GM18498 (cell line): ENCODE data around the gene ZBTB40.

ENCODE experiments used
- ATAC-seq: cut with Tn5 transposase; IDR thresholded peaks from one replicate; pipeline ENCODE4 v1.9.1; 2021; ENCODE audit warnings: mild to moderate bottlenecking, moderate library complexity; ENCODE audit not compliant: unreplicated experiment

The ZBTB40 gene

GRCh38 chr1:22431965-22432364 lies 19.7 kb upstream of the ZBTB40 start:
- no peak for ATAC-seq

GRCh38 chr1:22434717-22435116 lies 16.9 kb upstream of the ZBTB40 start:
- no peak for ATAC-seq

GRCh38 chr1:22436948-22437347 lies 14.7 kb upstream of the ZBTB40 start:
- no peak for ATAC-seq

DNA sequence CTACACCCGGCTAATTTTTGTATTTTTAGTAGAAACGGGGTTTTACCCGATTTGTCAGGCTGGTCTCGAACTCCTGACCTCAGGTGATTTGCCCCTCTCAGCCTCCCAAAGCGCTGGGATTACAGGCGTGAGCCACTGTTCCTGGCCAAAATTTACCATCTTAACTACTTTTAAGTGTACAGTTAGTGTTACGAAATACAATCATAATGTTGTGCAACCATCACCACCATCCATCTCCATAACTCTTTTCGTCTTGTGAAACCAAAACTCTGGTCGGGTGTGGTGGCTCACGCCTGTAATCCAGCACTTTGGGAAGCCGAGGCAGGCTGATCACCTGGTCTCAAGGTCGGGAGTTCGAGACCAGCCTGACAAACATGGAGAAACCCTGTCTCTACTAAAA lies 14.1 kb upstream of the ZBTB40 start:
- no peak for ATAC-seq

DNA sequence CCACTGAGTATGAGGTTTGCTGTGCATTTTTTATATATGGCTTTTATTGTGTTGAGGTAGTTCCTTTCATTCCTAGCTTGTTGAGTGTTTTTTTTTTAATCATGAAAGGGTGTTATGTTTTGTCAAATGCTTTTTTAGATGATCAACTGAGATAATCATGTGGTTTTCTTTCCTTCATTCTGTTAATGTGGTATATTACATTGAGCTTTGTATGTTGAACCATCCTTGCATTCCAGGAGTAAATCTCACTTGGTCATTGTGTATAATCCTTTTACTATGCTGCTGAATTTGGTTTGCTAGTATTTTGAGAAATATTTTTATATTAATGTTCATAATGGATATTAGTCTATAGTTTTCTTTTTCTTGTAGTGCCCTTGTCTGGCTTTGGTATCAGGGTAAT lies 11.1 kb upstream of the ZBTB40 start:
- ATAC-seq: no peak

DNA sequence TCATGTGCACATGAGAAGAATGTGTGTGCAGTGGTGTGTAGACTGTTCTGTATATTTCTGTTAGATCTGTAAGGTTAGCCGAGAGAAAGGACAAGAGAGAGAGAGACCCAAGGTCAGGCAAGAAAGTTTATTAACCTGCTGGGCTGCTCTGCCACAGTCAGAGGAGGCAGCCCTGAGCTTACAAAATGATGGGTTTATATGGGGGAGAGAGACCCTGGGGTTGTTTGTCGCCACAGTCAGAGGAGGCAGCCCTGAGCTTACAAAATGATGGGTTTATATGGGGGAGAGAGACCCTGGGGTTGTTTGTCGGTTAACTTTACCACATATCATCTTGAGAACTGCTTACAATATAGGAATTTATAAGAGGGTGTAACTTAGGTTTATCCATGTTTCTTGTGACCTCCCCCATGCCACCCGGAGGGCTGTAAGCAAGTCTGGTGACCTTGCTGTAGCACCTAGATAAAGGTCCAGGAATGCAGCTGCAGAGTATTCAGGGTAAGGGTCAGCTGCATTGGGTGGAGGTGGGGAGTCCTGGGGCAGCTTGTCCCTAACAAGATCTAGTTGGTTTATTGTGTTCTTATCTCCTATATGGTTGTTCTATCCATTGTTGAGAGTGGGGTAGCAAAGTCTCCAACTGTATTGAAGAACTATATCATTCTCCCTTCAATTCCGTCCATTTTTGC lies 9.3 kb upstream of the ZBTB40 start:
- no peak for ATAC-seq

GRCh38 chr1:22443332-22443731 lies 8.3 kb upstream of the ZBTB40 start:
- ATAC-seq: no peak

GRCh38 chr1:22444856-22445255 lies 6.8 kb upstream of the ZBTB40 start:
- ATAC-seq: no peak

- ATAC-seq: no peak
Observed at GRCh38 chr1:22447621-22448111, 4.0 kb upstream of the ZBTB40 start.

DNA sequence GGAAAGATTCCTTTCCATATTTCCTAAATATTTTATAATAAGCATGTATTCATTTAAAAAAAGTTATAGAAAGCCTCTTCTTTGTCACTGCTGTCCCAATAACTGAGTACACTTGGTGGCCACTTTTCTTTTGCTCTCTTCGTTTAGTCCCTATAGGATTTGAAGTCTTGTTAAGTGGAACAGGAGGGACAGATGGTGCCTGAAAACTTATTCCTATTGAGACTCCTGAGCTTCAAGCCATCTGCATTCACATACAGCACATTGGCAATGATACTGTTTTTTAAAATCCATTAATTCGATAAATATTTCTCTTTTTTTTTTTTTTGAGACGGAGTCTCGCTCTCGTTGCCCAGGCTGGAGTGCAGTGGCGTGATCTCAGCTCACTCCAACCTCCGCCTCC lies 2.0 kb upstream of the ZBTB40 start:
- ATAC-seq: no peak

GRCh38 chr1:22450351-22451021 lies 1.2 kb upstream of the ZBTB40 start:
- ATAC-seq: no peak

DNA sequence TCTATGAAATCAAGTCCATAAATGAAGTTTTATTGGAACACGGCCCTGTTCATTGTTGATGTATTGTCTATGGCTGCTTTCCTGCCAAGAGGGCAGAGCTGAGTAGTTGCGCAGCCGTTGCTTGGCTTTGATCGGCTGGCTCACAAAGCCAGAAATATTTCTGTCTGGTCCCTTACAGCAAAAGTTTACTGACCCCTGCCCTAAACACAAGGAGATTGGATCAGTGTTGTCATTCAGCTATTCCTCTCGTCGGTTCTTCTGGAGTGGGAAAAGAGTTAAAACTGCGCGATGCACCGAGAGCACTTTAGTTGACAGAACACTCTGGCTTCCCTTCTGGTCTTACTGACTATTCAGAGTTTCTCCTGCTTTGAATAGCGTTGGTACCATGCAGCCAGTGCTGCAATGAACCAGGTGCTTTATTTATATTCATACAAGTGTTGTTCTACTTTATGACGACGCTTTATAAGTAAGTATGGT lies 868 bp downstream of the ZBTB40 start:
- ATAC-seq: peak; percentile 18

DNA sequence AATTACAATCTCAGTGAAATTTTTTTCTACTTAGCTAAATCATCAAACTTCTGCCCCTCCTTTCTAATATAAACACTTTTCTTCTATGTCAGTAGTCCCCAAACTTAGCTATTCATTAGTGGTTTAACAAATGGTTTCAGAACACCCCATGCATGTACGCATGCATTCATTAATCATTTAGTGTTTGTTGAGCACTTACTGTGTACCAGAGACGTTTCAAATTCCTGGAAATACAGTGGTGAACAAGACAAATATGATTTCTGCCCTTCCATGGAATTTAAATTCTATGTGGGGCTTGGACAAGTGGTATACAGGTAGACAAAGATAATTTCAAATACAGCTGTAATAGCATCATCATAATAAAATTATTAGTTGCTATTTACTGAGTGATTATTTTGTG lies 1.5 kb downstream of the ZBTB40 start:
- no peak for ATAC-seq

- no peak for ATAC-seq
Observed at GRCh38 chr1:22454476-22455056, 2.9 kb downstream of the ZBTB40 start.

- no peak for ATAC-seq
Observed at GRCh38 chr1:22457345-22457744, 5.7 kb downstream of the ZBTB40 start.

DNA sequence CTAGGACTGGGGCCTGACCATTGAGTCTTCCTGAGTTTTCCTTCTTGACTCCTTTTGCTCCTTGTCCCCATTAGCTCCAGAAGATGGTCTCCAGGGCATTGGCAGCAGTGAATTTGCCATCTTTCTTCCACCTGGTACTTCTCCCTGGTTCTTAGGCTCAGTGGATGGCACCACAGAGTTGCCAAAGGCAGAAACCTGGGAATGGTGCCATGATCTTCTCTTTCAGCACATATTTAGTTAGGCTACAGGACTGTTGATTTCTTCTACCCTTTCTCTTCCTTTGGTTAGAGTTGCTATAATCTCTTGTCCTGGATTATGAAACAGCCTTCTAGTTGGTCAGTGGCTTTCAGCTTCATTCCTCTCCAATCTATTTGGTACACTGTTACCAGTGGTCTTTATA lies 6.2 kb downstream of the ZBTB40 start:
- ATAC-seq: no peak

DNA sequence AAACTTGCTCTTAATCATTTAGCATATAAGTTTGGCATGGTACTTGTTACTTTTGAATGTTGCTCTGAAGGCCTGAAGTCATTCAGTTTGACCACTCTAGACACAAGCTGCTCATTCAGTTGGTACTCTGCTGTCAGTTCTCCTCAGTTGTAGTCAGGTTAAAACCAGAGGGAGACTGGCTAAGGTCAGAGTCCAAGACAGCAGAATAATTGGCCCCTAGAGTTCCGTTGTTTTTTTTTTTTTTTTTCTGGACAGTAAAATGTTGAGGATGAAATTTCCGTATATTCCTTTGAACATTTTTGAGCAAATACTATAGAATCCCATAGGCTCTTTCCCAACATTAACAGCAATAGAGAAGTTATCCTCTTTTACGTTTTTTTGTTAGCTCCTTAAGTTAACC lies 9.4 kb downstream of the ZBTB40 start:
- ATAC-seq: no peak

DNA sequence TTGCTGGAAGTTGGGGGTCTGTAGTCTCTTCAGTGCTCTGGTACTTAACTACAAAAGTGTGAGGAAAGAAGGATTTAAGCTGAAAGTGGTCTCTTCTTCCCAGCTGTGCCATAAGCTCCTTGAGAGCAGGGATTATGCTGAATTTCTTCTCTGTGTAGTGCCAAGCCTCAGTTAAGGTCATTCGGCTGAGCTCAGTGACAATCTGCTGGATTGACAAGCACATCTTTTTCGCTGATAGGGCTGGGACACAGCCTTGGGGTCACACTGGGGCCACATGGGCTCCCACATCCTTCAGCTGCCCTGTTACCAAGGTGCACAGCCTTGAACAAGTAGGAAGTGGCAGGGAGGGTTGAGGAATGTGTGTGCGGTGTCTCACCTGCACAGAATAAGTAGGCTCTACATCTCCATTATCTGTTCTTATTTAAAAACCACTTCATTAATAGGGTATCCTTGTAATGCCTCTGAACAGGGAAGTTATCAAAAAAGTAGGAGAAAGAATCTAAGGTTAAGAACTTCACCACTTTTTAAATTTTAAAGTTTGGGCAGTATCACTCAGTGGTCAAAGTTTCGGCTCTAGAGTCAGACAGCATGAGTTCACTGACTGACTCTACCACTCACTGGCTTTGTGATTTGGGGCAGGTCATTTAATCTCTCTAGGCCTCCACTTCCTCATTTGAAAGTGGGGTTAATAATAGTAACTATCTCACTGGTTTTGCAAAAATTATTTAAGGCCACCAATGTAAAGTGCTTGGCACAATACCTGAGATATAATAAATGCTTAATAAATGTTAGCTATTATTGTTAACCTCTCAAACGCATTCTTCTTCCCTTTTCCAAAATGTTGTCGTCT lies 10.3 kb downstream of the ZBTB40 start:
- no peak for ATAC-seq

GRCh38 chr1:22462928-22463327 lies 11.3 kb downstream of the ZBTB40 start:
- no peak for ATAC-seq

DNA sequence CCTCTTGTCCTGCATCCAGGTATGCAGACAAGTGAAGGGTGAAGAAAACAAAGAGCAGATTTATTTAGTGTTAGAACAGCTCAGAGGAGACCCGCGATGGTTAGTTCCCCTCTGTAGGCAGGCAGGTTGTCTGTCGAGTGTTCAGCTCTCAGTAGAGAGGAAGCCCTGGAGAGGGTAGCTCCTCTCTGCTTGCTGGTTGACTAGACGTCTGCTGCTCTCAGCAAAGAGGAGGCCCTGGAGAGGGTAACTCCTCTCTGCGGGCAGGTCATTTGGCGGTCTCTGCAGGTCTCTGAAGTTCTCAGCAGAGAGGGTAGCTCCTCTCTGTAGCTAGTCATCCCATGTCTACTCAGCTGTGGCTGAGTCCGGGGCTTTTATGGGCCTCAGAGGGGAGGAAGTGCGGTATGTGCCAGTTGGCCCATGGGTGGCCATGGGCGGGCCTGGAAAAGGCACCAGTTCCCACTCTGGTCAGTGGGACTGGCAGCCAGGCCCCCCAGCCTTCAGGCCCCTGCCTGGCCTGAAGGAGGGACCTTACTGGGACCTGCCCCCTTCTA lies 13.4 kb downstream of the ZBTB40 start:
- no peak for ATAC-seq

- no peak for ATAC-seq
Observed at GRCh38 chr1:22465671-22466070, 14.0 kb downstream of the ZBTB40 start.
